ENCODE results near the gene STRA8.

Gene STRA8

DNA sequence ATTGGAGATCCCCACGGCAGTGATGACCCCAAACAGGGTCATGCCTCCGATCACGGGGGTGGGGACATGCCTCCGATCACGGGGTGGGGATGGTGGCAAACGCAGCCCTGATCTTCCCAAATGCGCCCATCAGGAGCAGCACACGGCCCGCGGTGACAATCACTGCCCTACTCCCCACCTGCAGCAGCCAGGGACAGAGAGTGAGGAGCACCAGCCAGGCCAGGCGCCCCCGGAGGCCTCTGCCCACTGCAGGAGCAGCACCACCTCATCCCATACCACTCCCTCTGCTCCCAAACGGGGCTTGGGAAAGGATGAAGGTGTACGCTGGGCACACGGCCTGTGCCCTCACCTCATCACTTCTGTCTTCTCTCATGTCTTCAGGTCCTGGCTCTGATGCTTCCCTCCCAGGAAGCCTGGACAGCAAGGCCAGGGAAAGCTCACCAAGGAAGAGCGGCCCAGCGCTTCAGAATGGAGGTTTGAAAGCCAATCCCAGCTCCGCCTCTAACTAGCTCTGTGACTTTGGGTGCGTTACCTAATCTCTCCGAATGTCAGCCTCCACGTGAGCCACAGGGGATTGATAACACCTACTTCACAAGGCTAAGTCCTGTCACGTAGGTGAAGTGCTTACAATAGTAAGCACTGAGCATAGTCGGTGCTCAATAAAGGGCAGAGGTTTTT lies 37.1 kb downstream of the STRA8 start:
- no peak for DNase-seq

DNA sequence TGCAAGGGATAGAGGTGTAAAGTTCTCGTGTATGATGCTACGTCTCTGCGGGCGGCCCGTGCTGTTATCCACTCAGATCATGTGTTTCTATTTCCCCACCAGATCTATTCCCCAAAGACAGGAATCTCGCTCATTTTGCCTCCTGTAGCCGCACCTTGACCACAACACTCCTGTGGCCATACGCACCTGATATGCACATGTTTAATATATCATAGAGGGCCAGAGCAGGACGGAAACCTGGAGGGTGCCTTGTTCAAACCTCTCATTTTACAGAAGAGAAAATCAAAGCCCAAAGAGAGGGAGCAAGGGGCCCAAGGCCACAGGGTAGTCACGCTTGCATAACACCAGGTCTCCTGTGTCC lies 37.6 kb downstream of the STRA8 start:
- no peak for DNase-seq

DNA sequence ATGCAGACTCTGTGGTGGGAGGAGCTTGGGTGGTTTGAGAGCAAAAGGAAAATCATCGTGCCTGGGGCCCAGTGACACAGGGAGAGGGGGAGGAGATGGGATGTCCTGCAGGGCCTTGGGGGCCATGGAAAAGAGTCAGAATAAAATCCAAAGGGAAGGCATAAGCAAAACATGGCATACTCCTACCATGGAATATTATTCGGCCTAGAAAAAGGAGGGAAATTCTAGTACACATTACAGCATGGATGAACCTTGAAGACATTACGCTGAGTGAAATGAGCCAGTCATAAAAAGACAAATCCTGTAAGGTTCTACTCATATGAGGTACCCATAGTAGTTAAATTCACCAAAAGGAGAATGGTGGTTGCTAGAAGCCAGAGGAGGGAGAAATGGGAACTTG lies 38.7 kb downstream of the STRA8 start:
- DNase-seq = no peak

DNA sequence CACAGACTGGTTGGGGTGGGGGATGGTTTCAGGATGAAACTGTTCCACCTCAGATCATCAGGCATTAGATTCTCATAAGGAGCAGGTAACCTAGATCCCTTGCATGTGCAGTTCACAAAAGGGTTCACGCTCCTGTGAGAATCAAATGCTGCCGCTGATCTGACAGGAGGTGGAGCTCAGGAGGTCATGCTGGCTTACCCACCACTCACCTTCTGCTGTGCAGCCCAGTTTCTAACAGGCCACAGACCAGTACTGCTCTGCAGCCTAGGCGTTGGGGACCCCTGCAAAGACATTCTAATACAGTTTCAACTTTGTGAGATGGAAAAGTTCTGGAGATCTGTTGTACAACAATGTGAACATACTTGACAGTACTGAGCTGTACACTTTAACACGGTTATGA lies 39.9 kb downstream of the STRA8 start:
- DNase-seq = no peak

DNA sequence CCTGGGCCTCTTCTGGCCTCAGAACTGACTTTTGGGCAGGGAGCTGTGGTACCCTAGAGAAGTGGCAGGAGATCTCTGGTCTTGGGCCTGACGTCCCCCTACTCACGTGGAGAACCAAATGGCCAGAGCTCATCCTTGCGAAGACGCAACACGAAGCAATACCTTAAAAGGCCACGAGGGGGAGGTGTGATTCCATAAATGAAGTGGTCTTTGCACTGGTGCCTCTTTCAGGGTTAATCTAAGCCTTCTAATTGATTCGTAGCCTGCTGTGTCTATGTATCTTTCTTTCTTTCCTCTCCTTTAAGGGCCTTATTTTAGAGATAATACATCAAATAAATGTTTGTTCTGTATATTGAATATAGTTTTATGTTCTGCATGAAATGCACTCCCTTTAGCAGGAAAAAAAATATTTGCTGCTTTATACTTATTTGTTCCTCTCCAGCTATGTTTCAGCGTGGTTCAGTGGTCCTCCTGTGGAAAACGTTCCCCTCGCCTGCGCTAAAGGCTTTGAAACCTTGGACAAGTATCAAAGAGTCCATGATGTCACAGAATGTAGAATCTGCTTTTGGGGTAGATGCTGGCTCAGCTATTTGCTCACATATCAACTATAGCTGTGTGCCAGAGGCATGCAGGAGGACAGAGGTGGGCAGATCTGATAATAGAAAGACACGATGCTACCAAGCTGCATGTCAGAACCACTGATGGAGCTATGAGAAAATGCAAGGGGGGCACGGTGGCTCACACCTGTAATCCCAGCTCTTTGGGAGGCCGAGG lies 41.0 kb downstream of the STRA8 start:
- DNase-seq = peak; percentile 40 to 94

DNA sequence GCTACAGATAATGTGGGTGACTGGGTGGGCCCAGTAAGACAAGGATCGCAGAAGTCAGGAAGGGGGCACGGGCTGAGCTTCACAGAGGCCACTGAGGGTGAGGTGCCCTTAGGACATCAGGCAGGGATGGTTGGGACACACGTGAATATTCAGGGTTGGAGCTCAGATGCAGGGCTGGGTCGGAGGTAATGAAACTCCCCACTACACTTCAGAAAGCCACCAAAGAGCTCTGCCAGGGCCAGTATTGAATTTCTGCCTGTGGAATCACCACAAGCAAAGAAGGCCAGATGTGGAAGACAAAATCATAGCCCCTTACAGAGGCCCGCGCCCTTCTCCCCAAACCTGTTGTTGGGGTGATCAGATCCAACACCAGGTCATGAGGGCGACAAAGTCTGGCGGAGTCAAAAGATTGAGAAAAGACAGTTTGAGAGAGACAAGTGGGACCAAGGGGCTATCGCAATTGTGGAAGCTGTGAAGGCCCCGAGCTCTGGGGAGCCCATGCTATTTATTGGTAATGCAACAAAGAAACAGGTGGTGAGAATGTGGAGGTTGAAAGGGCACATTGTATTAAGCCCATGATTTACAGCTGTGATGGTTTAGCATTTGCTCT lies 42.4 kb downstream of the STRA8 start:
- no peak for DNase-seq

DNA sequence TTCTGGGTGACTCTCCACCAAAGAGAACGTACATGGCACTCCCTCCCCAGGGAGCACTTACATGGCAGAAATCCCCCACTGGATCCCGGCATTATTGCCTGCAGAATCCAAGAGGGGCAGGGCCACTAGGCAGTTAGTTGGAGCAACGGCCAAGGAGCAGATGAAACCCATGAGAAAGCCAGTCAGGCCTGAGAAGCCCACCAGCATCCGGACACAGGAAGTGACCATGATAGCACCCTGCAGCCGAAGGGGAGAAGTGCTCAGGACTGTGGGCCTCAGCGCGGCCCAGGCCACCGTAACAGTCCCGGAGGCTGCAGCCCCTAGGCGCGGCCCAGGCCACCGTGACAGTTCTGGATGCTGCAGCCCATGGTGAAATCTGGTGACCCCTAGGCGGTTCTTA lies 43.5 kb downstream of the STRA8 start:
- no peak for DNase-seq

DNA sequence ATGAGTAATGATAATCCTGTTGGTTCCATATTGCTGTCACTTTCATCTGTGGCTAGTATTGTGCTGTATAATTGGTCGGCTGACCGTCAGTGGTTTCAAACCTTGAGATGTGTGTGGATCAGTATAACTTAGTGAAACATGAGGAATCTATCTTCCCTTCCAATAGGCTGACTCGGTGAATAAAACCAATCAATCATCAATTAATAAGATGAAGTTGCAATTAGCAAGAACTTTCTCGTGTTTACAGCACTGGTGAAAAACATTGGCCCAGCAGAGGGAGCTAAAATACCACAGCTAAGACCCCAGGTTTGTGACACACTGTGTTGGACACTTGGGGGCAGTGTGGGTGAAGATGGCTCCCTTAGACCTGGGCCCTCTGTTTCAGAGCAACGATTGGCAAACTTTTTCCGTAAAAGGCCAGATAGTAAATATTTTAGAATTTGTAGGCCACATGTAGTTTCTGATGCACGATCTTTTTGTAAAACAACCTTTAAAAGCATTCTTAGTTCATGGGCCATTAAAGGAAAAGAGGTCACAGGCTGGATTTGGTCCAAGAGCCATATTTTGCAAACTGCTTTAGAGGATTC lies 47.8 kb downstream of the STRA8 start:
- peak; percentile 68 to 94 for DNase-seq

DNA sequence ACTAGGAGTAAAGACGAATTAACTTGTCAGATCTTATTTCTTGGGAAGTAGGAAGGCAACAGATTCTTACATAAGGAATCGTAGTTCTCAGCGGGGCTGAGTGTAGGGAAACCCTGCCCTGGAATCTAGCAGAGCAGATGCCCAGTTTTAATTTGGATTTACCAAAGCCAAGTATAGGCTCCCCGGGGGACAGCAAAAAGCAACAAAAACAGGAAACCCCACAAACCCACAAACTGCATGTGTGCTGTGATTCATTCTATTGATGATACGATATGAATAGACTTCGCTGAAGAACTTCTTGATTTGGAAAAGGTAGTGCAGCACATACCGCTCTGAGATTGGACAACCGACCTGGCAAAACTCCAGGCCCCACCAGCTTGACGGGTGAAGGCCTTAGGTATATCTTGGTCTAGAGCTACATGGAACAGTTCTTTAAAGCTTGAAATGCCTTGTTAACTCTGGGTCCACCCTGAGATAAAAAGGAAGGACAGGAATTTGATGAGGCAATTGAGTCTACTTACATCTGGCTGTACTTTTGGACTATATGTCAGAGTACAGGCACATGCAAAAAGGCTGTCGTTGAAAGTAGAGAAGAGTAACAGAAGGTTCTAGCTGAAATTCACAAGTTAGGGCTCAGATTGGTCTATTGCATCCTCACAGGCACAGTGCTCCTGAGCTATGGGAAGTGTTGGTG lies 49.1 kb downstream of the STRA8 start:
- no peak for DNase-seq

DNA sequence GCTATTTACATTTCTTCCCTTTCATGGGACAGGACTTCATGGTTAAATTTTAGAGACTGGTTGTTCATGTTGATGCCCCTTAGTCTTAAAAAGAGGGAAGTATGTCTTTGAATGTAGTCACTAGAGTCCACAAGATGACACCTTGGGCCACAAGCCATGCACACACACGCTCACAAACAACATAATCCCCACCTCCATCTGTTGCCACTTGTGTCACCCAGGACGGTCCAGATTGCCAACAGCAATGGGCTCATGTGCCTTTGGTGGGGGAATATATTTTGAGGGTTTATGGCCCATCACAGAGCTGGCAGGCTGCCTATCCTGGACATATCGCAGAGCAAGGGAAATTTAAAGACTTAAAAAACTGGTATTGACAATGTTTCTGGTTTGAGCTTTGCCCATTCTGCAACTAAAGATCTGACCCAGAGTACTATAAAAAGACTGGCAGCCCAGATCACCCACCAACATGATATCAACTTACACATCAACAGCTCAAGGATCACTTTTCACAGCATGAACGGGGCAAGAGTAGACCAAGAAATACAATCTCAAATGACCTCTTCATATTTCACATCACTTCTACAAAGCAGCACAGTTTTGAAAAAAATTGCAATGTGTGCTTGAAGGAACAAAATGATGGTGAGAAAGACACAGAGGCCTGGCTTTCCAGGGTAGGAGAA lies 50.5 kb downstream of the STRA8 start:
- DNase-seq = no peak

DNA sequence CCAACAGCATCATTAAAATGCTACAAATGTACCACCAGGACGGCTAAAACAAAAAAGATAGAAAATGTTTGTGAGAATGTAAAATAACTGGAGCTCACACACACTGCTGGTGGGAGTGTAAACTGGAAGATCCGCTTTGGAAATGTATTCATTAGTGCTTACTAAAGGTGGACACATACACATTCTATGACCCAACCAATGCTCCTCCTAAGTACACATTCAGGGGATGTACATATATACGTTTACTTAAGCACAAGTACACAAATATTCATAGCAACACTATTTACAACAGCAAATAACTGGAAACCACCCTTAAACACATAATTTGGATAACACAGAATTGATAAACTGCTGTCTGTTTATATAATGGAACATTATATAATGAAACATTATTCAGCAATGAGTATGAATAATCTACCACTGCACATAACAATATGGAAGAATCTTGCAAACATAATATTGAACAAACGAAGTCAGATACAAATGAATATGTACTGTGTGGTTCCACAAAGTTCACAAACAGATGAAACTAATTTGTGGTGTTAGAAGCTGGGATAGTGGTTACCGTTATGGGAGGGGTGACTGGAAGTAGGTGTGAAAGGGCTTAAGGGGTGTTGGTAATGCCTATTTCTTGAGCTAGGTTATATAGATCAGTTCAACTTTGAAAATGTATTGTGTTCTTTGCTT lies 52.1 kb downstream of the STRA8 start:
- no peak for DNase-seq

DNA sequence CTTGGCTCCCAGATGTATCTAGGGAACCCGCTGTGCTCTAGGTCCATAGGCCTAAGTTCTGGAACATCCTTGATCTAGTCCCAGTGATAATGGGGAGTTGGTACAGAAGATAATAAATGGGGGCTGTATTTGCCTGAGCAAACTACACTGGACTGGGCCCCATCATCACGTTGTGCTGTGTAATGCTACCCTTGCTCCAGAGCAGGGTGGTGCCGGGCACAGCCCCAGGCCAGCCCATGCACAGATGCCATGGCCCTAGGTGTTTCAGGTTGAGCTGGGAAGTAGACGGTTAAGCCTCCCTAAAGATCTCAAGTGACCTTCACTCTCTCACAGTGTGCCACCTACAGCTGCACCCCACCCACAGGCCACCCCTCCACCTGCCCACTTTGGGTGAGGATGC lies 53.2 kb downstream of the STRA8 start:
- DNase-seq = no peak

DNA sequence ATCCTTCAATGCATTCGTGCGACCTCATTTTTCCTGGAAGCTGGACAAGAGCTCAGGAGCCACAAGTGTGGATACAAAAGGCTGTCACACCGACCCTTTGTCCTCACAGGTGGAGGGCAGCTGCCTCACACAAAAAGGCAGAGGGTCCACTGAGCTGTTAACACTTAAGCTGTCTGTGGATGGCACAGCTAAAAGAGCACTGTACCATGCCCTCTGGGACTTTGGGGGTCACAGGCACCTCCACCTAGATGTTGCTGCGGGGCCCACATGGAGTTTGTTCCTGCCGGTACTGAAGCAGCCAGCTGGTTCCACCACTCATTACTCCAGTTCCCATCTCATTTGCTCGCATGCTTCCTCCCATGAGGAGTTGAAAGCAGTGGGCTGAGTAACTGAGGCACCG lies 57.0 kb downstream of the STRA8 start:
- DNase-seq = no peak

DNA sequence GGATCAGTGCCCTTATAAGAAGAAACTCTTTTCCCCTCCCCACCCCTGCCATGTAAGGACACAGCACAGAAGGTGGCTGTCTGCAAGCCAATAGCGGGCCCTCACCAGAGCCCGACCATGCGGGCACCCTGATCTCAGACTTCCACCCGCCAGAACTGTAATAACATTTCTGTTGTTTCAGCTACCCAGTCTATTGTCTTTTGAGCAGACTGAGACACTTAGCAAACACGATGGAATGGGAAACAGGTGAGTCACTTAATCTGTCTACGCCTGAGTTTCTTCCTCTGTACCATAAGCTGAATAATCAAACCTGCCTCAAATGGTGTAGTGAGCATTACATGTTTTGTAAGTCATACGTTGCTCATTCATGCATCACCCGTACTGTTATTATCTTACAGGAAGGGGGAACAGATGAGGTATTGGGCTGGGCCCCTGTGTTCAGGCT lies 58.2 kb downstream of the STRA8 start:
- no peak for DNase-seq

DNA sequence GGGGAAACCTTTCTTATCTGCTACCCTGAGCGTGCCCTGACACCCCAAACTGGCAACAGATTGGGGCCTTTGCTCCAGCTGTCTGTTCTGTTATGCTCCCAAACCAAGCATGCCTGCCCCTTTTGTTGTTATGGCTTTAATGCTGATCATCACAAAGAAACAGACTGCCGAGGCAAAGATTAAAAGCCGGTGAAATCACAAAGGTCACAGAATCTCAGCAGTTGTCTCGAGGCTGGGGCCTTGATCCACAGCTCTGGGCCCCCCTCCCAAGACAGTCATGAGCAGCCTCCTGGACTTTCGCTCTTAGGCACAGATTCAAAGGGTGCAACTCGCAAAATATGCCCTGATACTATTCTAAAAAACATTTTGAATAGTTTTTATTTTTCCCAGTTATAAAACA lies 65.6 kb downstream of the STRA8 start:
- DNase-seq = no peak

DNA sequence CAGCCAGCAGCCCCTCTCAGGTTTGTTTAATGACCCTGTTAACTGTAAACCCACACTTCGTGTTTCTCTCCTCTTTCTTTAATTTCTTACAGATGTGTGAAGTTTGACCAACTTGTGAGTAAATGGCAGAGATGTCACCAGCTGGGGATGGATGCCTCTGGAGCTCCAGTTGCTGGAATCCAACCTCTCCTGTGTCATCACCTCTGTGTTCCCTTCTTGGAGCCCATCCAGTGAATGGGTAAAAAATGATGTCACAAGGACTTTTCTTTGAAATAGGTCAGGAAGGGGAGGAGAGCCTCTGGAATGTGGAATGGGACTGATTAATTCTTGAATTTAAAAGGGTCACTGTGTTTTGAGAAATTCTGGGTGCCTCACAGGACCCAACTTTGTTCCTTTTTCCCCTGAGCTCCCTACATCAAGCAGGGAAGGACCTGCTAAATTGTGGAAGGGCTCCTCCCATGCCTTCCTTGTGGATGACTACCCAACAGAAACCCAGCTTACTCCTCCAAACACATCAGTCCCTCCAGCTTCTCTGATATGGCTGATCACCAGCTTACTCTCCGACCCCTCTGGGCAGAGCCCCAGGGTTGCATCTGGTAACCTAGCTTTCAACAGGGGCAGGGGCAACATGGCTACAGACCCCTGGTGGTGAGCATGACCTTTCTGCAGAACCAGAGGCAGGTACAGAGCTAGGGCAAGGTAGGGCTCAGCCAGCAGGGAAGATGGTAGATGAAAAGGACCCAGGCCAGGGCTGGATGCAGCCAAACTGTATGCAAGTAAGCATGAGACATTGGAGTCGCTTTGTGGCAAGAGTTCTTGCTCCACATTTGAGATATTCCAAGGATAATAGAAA lies 67.5 kb downstream of the STRA8 start:
- no peak for DNase-seq

Data from inflammatory macrophage treated with lipopolysaccharide for 1 hour (primary cell).